ENCODE results near the gene TP53BP2. TPM values are rescaled to one million over a fixed set of nuclear protein-coding genes. Genes with fewer than 3 reads are reported as not detected.

TP53BP2 gene
- total RNA-seq, 1 donor from 2014 or later = 46.6 TPM

DNA sequence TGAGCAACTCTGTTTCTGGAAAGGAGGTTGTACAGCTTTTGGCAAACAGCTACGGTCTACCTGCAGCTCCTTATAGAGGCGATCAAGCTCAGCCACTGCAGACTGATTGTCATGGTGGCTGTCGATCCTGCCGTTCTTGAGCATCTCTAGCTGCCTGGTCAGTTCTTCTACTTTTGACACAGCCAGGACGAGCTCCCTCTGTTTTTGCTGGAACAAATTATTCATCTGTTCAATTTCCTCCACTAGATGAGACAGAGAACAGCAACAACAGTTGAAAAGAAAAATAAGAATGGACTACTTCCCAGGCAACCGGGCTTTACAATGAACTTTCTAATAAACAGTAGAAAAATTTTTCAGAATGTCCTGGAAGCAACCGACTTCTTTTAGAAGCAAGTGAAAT, 42.5 kb downstream of the TP53BP2 start:
- no peaks in the 10 kb centered on the region for H3K9me3 ChIP-seq (ENCODE audit: insufficient read depth, low read depth, low read length)
- Mint-ChIP-seq H3K4me3 (ENCODE audit: unreplicated experiment) (no peak overlapping the region), H3K27ac (ENCODE audit: unreplicated experiment) (no peak overlapping the region), H3K9me3 (ENCODE audit: unreplicated experiment) (no peaks in the 10 kb centered on the region), H3K4me1 (ENCODE audit: low read depth, unreplicated experiment) (no peaks in the 10 kb centered on the region), H3K27me3 (ENCODE audit: low read depth, unreplicated experiment) (no peaks in the 10 kb centered on the region), H3K36me3 (ENCODE audit: low read depth, unreplicated experiment) (peaks cover 31% of the 10 kb centered on the region)
- FAIRE-seq (no peak), DNase-seq (ENCODE audit: low read depth) (no peak)
- no peak overlapping the region for H3K9ac ChIP-seq (ENCODE audit: low read length)
- no peaks in the 10 kb centered on the region for H3K27me3 ChIP-seq (ENCODE audit: insufficient read depth, low read length)
- no peak overlapping the region for H2AFZ ChIP-seq (ENCODE audit: low read depth, low read length)
- H3K4me2 ChIP-seq (ENCODE audit: low read length) = no peak overlapping the region
- peaks cover 6% of the 10 kb centered on the region for H3K79me2 ChIP-seq (ENCODE audit: insufficient read depth, low read length)
- no peak overlapping the region for H3K27ac ChIP-seq (ENCODE audit: low read depth, low read length)
- no peak for TF ChIP-seq EZH2 (IDR thresholded peaks at IDR 0.05; ENCODE audit: insufficient read depth, low read length)
- no peak for TF ChIP-seq CTCF (IDR thresholded peaks at IDR 0.05; ENCODE audit: insufficient read depth, low read depth, low read length)
- H3K4me1 ChIP-seq (ENCODE audit: insufficient read depth, low read length) = peaks cover 3% of the 10 kb centered on the region
- H3K4me3 ChIP-seq (ENCODE audit: insufficient read depth, low read depth, low read length) = no peak overlapping the region
- no peaks in the 10 kb centered on the region for H4K20me1 ChIP-seq (ENCODE audit: insufficient read depth, low read length)
- peaks cover 46% of the 10 kb centered on the region for H3K36me3 ChIP-seq (ENCODE audit: insufficient read depth, low read length)

- Histone ChIP-seq H2AFZ (ENCODE audit: low read depth, low read length) (no peak overlapping the region), H3K4me2 (ENCODE audit: low read length) (no peak overlapping the region), H3K4me3 (ENCODE audit: insufficient read depth, low read depth, low read length) (no peak overlapping the region), H3K4me1 (ENCODE audit: insufficient read depth, low read length) (peaks cover 3% of the 10 kb centered on the region), H3K9me3 (ENCODE audit: insufficient read depth, low read depth, low read length) (no peaks in the 10 kb centered on the region), H3K27me3 (ENCODE audit: insufficient read depth, low read length) (no peaks in the 10 kb centered on the region), H3K79me2 (ENCODE audit: insufficient read depth, low read length) (peaks cover 3% of the 10 kb centered on the region), H4K20me1 (ENCODE audit: insufficient read depth, low read length) (no peaks in the 10 kb centered on the region), H3K36me3 (ENCODE audit: insufficient read depth, low read length) (peaks cover 48% of the 10 kb centered on the region), H3K27ac (ENCODE audit: low read depth, low read length) (no peak overlapping the region), H3K9ac (ENCODE audit: low read length) (no peak overlapping the region)
- no peak for FAIRE-seq
- Mint-ChIP-seq H3K4me1 (ENCODE audit: low read depth, unreplicated experiment) (no peaks in the 10 kb centered on the region), H3K27me3 (ENCODE audit: low read depth, unreplicated experiment) (no peaks in the 10 kb centered on the region), H3K4me3 (ENCODE audit: unreplicated experiment) (no peak overlapping the region), H3K36me3 (ENCODE audit: low read depth, unreplicated experiment) (peaks cover 31% of the 10 kb centered on the region), H3K9me3 (ENCODE audit: unreplicated experiment) (no peaks in the 10 kb centered on the region), H3K27ac (ENCODE audit: unreplicated experiment) (no peak overlapping the region)
- DNase-seq (ENCODE audit: low read depth) = no peak
- TF ChIP-seq EZH2 (IDR thresholded peaks at IDR 0.05; ENCODE audit: insufficient read depth, low read length) (no peak), CTCF (IDR thresholded peaks at IDR 0.05; ENCODE audit: insufficient read depth, low read depth, low read length) (no peak)
Measured at GRCh38 chr1:223802602-223803001, 43.1 kb downstream of the TP53BP2 start.

GRCh38 chr1:223802032-223802431, 43.7 kb downstream of the TP53BP2 start:
- H3K9ac ChIP-seq (ENCODE audit: low read length) = no peak overlapping the region
- H4K20me1 ChIP-seq (ENCODE audit: insufficient read depth, low read length) = no peaks in the 10 kb centered on the region
- no peak overlapping the region for H3K4me2 ChIP-seq (ENCODE audit: low read length)
- no peak overlapping the region for H3K27ac ChIP-seq (ENCODE audit: low read depth, low read length)
- H3K79me2 ChIP-seq (ENCODE audit: insufficient read depth, low read length) = no peaks in the 10 kb centered on the region
- no peak for DNase-seq (ENCODE audit: low read depth)
- TF ChIP-seq EZH2 (IDR thresholded peaks at IDR 0.05; ENCODE audit: insufficient read depth, low read length) = no peak
- peaks cover 3% of the 10 kb centered on the region for H3K4me1 ChIP-seq (ENCODE audit: insufficient read depth, low read length)
- H3K4me3 Mint-ChIP-seq (ENCODE audit: unreplicated experiment) = no peak overlapping the region
- H3K36me3 ChIP-seq (ENCODE audit: insufficient read depth, low read length) = peaks cover 49% of the 10 kb centered on the region
- no peak overlapping the region for H3K4me3 ChIP-seq (ENCODE audit: insufficient read depth, low read depth, low read length)
- H3K9me3 Mint-ChIP-seq (ENCODE audit: unreplicated experiment) = no peaks in the 10 kb centered on the region
- H3K4me1 Mint-ChIP-seq (ENCODE audit: low read depth, unreplicated experiment) = no peaks in the 10 kb centered on the region
- peaks cover 28% of the 10 kb centered on the region for H3K36me3 Mint-ChIP-seq (ENCODE audit: low read depth, unreplicated experiment)
- no peaks in the 10 kb centered on the region for H3K27me3 Mint-ChIP-seq (ENCODE audit: low read depth, unreplicated experiment)
- H3K9me3 ChIP-seq (ENCODE audit: insufficient read depth, low read depth, low read length) = no peaks in the 10 kb centered on the region
- H2AFZ ChIP-seq (ENCODE audit: low read depth, low read length) = no peak overlapping the region
- FAIRE-seq = no peak
- no peaks in the 10 kb centered on the region for H3K27me3 ChIP-seq (ENCODE audit: insufficient read depth, low read length)
- H3K27ac Mint-ChIP-seq (ENCODE audit: unreplicated experiment) = no peak overlapping the region

Measured in astrocyte (in vitro differentiated cells and primary cell).